GM18520 (cell line): ENCODE data around the gene CD320.
"Not testable (repeated sequence)": the region's sequence is repeated elsewhere in the genome, so short reads cannot be mapped to it uniquely, and the experiment has no call there.

Experiments
- ATAC-seq: cut with Tn5 transposase; IDR thresholded peaks from one replicate; pipeline ENCODE4 v1.9.1; 2021; ENCODE audit not compliant: unreplicated experiment

The CD320 gene

DNA sequence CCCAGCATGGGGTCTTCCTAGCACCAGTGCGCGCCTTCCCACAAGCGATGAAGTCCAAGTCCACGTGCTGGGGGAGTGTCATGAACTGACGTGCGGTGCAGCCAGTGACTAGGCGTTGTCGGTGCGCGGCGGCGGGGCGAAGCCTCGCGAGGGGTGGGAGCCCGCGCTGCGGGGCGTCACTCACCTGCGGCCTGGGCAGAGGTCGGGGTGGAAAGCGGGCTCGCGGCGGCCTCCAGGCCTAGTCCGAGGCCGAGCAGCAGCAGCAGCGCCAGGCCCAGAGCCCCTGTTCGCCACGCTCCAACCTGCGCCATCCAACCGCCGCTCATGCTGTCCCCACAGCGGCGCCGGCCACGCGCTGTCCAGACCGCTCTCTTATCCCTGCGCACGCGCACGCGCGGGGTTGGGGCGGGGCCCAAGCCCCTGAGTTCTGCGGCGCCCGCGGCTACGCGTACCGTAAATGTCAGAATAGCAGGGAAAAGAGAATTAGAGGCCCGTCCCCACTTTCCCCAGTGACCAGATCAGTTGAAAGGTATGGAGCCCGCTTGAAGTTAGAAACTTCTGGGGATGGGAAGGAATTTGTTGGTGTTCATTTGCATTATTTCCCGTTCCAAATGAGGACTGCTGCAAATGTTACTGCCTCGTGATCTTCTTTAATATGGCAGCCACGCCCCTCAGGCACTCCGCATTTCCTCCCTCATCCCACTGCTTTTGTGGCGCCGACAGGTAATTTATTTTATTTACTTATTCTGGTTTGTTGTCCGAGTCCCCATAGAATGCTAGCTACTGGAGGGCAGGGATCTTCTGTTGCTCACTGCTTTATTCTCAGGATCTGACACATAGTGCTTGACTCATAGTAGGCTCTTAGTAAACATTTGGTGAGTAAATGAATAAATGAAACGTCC is at the start of gene CD320:
Gene CD320 (minus strand): TSS at position 394 of the 902 bp plus-strand sequence. CDS start 68 bp downstream, at position 326.
- ATAC-seq, result peak; percentile 77

DNA sequence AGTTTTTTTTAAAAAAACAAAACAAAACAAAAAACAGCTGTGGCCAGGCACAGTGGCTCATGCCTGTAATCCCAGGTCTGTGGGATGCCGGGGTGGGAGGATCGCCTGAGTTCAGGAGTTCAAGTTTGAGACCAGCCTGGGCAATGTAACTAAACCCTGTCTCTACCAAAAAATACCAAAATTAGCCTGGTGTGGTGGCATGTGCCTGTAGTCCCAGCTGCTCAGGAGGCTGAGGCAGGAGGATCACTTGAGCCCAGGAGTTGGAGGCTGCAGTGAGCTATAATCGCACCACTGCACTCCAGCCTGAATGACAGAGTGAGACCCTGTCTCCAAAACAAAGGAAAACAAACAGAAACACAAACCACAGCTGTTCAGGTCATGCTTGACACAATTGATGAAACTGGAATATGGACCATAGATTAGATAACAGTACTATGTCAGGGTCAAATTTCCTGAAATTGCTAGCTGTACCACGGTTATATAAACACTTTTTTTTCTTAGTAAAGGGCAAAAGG is 48.9 kb upstream of the CD320 start:
- no peak for ATAC-seq

DNA sequence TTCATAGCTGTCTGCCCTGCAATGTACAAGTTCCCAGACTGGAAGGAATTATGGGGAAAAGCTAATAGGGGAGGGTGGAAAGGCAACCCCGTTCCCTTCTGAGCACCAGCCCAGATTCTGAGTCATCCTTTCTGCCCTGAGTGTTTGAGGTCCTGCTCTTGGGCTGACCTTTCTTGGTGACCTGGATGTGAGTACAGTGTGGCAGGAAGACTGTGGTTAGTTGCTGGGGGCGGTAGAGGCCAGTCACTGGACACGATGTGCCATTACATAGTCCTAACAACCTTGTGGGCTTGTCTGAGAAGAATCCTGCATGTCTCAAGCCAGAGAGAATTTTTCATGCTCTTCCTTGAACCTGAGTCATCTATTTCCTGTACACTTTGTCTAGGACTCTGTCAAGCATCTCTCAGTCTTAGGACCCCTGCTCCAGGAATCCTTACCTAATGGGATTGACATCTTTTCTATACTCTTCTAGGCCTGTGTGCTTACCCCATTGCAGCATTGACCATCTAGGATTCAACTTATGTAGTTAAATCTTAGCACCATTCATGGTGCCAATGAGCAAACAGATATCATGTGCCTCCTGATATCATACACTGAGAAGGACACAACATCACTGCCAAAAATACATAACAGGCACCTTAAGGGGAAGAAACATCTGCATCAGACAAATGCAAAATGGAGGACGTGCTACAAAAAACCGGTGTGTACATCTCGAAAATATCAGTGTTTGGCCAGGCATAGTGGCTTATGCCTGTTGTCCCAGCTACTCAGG is 47.7 kb upstream of the CD320 start:
- no peak for ATAC-seq

DNA sequence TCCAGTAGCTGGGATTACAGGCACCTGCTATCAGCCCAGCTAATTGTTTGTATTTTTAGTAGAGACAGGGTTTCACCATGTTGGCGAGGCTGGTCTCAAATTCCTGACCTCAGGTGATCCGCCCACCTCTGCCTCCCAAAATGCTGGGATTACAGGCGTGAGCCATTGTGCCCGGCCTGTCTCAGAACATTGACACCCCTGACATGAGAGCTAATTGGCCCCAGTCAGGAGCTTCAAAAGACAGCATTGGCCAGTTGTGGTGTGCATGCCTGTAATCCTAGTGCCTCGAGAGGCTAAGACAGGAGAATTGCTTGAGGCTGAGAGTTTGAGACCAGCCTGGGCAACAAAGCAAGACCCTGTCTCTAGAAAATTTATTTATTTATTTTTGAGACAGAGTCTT is 44.7 kb upstream of the CD320 start:
- ATAC-seq, result not testable (repeated sequence)

DNA sequence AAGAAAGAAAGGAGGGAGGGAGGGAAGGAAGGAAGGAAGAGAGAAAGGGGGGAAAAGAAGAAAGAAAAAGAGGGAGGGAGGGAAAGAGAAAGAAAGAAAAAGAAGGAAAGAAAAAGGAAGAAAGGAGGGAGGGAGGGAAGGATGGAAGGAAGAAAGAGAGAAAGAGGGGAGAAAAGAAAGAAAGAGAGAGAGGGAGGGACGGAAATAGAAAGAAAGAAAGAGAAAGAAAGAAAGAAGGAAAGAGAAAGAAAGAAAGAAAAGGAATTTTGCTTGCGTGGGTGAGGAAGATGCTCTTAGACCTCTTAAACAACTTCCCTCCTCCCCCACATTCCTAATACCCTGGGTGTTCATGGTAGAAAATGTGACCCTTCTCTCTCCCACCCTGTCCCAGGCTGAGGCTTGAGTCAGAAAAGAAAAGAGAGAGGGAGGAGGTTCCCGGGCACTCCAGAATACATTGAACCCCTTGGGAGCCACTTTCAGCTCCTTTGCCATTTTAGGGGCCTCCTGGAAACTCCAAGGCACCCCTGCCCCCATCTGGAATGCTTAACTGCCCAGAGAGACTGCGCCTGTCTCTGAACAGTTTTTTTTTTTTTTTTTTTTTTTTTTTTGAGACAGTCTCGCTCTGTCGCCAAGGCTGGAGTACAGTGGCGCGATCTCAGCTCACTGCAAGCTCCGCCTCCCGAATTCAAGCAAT is 44.1 kb upstream of the CD320 start:
- ATAC-seq, result no peak

DNA sequence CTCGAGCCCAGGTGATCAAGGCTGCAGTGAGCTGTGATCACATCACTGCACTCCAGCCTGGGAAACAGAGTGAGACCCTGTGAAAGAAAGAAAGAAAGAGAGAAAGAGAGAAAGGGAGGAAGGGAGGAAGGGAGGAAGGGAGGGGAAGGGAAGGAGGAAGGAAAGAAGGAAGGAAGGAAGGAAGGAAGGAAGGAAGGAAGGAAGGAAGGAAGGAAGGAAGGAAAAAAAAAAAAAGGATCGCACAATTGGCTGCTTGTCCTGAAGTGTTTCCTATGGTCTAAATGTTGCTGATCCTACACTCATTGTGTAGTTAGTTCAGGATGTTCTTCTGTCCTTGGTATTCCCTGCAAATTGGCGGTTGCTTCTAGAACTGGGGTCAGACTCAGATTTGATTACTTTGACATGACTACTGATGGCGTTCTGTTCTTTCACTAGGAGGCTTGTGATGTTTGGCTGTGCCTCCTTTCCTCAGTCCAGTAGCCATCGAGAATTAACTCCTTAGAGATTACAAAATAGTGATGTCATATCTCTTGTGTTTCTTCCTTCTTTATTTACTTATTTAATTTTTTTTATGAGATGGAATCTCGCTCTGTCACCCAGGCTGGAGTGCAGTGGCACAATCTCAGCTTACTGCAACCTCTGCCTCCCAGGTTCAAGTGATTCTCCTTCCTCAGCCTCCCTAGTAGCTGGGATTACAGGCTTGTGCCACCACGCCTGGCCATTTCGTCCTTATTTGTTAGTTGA is 41.6 kb upstream of the CD320 start:
- ATAC-seq, result not testable (repeated sequence)

DNA sequence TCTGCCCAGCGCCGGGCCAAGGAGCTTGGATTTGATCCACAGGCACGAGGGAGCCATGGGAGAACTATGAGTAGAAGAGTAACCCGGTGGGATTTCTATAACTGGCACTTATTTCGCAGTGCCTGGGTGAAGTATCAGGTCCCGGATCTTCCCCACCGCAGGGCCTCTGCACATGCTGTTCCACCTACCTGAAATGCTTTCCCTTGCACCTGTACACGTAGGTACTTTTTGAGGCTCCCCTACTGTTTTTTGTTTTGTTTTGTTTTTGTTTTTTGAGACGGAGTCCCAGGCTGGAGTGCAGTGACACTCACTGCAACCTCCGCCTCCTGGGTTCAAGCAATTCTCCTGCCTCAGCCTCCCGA is 35.3 kb upstream of the CD320 start:
- no peak for ATAC-seq

DNA sequence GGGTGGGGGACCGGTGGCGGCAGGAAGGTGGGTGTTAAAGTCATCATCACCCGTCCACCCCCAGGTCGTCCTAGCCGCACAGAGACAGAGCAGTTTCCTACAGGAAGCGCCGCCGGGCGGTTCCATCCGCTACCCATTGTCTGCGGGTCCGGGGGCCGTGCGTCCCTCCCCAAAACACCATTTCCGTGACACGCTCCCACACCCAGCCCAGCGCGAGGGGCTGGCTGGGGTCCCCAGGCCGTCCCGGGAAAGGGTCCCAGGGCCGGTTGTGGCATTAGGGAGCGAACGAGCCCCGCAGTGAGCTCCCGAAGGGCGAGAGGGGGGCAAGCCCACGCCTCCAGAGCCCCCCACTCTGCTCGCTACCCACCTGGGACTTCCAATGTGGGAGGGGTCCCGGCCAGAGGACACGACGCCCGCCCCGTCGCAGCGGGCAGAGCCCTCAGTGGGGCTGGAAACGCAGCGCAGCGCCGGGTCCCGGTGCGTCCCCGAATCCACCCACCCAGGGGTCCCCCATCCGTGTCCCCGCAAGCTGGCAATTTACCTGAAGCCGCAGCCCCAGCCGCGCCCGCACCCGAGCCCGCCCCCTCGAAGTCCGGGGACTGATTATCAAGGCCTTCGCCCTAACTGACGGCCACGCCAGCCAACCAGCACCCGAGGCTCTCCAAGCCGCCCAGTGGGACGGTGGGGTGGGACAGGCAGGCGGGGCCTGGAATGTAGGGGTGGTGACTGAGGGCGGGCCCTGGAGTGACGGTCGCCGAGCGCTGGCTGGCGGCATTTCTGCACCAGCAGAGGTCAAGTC is 34.7 kb upstream of the CD320 start, which contains the start of gene KANK3:
Gene KANK3 (minus strand): TSS at position 579 of the 799 bp plus-strand sequence. CDS start 5,434 bp downstream, outside the sequence.
- ATAC-seq, result peak; percentile 77

DNA sequence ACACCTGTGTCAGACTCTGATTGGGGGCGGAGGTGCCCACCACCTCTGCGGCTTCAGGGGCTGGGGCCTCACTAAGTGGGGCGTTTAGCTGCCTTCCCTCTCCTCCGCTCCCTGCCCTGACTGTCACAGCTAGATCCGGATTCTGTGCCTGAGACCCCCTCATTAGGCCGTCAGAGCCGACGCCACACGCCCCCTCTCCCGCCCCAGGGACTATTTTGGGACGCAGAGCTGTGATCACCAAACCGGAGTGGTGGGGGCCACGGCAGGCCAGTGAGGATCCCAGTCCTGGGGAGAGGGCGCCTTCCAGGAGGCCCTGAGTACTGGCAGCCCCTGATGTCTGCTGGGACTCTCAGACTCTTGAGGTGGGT is 34.1 kb upstream of the CD320 start:
- ATAC-seq, result no peak

DNA sequence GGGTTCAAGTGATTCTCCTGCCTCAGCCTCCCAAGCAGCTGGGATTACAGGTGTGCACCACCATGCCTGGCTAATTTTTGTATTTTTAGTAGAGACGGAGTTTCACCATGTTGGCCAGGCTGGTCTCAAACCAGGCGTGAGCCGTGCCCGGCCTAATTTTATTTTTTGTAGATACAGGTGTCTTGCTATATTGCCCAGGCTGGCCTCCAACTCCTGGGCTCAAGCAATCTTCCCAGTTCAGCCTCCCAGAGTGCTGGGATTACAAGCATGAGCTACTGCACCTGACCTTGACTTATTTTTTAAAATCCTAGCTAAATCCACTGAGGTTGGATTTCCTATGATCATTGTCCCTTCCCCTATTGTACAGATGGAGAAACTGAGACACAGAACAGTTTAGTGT is 33.3 kb upstream of the CD320 start:
- ATAC-seq, result not testable (repeated sequence)

DNA sequence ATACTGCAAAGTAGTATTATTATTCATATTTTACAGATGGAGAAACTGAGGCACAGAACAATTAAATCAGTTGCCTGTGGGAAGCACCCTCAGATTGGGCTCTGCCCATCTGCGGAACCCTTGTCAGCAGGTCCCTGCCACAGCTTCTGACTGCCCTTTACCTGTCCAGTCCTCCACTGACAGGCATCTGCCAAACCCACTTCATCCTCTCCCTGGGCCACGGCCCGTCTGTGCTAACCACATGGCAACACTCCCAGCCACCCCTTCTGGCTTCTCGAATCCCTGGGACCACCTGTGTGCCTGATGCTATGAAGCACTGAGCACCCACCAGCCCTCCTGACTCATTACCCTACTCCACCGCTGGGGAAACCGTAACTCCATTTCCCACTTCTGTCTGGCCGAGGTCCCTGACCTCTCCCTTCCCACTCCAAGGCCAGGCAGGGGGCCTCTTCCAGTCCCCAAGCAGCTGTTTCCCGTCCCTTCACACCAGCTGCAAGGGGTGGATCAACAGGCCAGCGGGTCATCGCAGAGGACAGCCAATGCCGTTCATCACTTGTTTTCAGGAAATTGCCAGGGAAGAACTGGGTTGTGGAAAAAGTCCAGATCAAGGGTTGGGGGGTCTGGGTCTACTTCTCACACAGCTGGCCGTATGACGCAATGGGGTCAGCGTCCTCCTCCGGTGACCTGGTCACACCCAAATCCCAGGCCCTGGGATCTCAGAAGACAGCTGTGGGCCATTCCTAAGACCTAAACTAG is 32.4 kb upstream of the CD320 start:
- ATAC-seq, result no peak

DNA sequence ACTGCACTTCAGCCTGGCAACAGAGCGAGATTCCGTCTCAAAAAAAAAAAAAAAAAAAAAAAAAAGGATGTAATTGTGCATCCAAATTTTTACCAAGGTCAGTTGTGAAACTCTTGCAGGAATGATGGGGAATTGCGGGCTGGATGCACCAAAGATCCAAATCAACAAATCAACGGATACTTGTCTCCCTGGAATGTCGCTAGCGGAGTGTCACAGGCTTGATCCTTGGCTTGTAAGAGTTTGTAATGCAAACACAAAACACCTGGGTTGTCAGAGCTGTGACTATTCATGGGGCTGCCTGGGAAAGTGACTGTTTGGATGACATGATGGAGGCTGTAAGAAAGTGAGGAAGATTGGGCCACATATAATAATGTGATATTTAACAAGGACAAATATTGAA is 30.7 kb upstream of the CD320 start:
- no peak for ATAC-seq

DNA sequence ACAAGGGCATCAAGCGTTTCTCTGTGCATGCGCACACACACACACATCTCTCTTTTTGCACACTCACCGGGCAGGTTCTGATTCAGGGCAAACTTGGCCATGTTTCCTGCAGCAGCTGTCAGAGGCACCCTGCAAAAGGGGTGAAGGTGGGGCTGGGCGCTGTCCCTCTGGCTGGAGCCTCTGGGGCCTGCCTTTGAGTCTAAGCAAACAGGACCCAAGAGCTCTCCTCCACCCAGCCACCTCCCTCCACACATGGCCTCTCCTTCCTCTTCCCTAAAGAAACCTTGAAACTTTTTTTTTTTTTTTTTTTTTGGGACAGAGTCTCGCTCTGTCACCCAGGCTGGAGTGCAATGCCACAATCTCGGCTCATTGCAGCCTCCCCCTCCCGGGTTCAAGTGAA is 29.6 kb upstream of the CD320 start:
- ATAC-seq, result no peak

DNA sequence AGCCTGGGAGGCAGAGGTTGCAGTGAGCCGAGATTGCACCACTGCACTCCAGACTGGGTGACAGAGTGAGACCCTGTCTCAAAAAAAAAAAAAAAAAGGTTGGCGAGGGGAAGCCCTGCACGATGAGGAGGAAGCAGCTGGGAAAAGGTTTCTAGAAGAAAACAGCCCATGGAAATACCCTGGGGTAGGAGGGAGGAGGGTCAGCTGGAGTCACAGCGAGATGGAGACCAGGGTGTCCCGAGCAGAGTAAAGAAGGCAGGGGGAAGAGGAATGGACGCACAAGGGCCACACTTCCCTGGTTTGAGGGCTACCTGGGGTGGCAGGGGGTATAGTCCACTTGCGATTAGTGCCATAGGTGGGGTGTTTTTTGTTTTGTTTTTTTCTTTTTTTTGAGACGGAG is 28.5 kb upstream of the CD320 start:
- ATAC-seq, result no peak

DNA sequence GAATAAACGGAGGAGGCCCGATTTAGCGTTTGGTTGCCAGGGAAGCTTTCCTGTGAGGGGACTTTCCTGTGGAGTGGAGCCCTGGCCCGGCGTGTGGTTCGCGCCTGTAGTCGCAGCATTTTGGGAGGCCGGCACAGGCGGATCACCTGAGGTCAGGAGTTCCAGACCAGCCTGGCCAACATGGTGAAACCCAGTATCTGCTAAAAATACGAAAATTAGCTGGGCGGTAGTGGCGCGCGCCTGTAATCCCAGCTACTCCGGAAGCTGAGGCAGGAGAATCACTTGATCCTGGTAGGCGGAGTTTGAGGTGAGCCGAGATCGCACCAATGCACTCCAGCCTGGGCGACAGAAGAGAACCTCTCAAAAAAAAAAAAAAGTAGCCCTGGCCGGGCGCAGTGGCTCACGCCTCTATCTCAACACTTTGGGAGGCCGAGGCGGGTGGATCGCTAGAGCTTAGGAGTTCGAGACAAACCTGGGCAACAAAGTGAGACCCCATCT is 28.0 kb upstream of the CD320 start:
- ATAC-seq, result no peak

DNA sequence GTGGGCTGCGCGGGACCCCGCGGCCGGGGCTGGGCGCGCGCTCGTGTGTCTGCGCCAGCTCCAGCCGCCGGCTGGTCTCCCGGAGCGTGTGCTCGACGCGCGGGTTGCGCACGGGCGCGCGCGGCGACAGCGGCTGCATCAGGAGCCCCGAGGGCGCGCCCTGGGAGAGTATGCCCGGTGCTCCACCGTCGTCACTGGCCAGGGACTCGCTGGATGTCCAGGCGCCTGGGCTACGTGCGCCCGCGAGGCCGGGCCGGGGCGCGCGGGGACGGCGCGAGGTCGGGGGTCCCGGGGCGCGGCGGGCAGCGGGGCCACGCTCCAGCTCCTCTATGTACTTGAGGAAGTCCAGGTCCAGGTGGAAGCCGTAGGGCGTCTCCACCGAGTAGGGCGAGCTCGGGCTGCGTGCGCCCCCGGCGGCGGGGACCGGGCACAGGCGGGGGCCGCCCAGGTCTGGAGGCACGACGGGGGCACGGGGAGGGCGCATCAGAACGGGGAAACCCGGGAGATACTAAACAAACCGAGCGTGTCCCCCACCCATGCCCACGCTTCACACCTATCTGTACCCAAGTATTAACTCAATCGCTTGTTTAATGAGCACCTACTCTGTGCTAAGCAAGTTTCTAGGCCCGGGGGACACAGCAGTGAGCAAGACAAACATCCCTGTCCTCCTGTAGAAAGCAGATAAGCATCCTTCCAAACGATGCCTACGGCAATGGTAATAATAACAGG is 27.3 kb upstream of the CD320 start:
- no peak for ATAC-seq

DNA sequence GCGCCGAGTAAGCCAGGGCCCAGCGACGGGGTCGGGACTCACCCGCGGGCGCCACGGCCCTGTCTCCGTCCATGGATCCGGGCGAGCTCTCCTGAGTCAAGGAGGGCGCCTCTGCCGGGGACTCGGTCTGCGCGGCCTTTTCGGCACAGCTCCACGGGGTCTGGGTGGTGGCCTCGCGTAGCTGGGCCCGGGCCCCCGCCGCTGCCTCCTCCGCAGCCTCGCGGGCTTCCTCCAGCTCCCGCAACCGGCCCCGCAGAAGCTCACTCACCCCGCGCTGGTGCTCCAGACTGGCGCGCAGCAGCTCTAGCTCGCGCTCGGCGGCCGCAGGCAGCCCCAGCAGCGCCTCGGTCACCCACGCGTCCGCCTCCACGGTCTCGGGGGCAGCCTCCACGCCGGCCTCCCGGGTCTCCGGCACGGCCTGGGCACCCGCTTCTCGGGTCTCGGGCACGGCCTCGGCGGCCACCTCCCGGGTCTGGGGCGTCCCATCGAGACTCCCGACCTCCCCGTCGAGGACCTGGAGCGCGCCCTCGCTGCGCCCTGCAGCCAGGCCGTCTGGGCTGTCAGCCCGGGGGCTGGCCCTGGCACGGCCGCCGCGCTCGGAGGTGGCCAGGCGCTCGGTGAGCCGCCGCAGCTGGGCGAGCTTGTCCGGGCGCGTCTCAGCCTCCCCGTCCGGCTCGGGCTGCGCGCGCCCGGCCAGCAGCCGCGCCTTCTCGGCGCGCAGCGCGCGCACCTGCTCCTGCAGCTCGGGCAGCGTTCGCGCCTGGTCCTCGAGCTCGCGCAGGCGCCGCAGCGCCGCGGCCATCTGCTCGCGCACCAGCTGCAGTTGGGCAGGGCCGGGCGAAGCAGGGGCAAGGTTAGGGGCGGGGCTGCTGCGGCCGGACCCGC is 26.5 kb upstream of the CD320 start:
- ATAC-seq, result no peak
